ENCODE measurements around the gene SIAH1.

Gene SIAH1

DNA sequence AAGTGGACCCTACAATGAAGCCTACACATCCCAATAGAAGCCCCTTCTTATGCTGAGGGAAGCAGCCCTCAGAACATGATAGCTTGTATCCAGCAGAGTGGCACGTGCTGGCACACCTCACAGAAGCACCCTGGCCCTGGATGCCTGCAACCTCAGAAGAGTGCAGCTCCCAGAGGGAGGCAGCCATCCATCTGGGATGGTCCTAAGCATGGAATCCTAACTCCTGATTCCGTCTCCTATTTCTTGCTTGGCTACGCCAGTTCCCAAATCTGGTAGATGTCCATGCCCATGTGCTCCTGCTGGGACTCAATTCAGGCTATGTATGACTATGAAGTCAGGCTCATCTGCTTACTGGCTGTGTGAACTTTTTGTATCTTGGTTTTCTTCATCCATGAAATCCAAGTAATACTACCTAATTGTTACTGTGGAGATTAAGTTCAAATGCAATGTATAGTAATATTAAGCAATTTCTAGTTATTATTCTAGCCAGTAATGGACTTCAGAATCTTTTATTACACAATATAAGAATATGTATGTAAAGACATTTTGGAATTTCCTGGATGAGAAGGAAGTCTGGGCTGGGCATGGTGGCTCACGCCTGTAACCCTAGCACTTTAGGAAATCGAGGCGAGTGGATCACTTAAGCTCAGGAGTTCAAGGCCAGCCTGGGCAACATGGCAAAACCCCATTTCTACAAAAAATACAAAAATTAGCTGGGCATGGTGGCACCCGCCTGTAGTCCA, 32.4 kb downstream of the SIAH1 start:
- no peak for DNase-seq
- intact Hi-C loops (cut with DNase I) = loop anchor here (5.0 kb wide), 2 partner anchors 189 to 269 kb away; no protein-coding TSS in a partner anchor

DNA sequence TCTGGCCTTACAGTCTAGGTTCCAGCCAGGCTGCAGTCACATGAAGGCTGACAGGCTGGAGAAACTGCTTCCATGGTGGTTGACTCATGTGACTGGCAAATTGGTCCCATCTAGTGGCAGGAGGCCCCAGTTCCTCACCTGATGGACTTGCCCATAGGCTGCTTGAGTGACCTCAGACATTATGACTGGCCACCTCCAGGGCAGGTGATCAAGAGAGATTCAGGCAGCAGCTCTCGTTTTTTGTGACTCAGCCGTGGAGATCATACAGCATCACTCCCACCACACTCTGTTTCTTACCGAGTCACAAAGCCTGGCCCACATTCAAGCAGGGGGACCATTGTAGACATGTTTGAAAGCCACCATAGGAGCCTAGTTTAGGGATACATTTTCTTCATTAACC, 34.5 kb downstream of the SIAH1 start:
- no peak for DNase-seq
- intact Hi-C loops (cut with DNase I) = loop anchor here (5.0 kb wide), 2 partner anchors 192 to 272 kb away; no protein-coding TSS in a partner anchor

DNA sequence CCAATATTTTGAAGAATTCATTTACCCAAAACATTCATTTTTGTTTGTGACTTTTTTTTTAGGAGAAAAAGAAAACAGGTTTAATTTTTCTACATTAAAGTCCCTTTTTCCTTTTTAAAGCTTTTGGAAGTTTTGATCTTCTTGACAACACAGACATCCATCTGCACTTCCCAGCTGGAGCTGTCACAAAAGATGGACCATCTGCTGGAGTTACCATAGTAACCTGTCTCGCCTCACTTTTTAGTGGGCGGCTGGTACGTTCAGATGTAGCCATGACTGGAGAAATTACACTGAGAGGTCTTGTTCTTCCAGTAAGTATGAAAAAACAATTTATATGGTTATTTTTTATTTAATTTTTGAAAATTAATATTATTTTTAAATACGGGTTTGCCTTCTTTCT, 37.2 kb downstream of the SIAH1 start:
- peak in 22 of 42 donors; percentile 24 to 80 (median 40) for DNase-seq

DNA sequence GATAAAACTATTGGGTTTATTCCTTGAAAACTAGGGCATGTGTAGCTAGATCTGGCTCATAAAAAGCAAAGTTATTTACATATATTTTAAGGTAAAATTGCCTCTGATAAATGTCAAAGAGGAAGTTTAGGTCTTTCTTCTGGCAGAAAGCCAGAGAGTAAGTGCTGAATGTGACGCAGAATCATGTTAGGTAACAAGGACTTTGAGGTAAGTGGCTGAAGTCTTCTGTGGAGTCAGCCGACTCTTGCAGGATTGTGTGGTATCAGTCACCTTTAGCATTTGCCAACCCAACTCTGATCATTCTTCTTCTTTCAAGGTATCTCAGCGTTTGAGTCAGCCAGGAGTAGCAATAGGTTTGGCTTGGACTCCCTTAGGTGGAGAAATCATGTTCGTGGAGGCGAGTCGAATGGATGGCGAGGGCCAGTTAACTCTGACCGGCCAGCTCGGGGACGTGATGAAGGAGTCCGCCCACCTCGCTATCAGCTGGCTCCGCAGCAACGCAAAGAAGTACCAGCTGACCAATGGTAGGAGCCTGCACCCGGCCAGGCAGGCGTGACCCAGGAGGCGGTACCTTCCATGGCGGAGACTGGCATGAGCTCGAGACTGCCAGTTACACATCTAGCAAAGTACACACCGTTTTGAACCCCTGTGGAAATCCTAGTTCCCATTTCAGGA, 37.9 kb downstream of the SIAH1 start:
- DNase-seq = no peak

More for the DNA sequence above, 37.2 kb downstream of the SIAH1 start:
- intact Hi-C loops (cut with DNase I) = no loop called here

DNA sequence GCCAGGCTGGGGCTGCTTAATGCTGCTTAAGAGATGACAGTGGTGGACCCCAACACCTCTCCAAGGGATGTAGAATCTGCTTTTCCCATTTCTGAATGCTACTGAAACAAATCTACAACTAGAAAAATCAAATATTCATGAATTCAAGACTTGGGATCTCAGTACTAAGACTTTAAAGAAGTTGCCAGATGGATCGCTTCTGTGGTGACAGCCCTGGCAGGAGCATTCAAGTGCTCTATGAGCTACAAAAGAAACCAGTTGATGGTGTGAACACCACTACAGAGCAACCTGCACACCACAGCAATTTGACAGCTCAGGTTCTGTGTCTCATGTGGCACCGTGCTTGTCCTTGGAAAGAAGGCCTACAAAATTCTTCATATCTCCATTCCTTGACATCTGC, 42.6 kb downstream of the SIAH1 start:
- intact Hi-C loops (cut with DNase I) = no loop called here
- no peak for DNase-seq

More for the DNA sequence above, 37.9 kb downstream of the SIAH1 start:
- intact Hi-C loops (cut with DNase I) = no loop called here

DNA sequence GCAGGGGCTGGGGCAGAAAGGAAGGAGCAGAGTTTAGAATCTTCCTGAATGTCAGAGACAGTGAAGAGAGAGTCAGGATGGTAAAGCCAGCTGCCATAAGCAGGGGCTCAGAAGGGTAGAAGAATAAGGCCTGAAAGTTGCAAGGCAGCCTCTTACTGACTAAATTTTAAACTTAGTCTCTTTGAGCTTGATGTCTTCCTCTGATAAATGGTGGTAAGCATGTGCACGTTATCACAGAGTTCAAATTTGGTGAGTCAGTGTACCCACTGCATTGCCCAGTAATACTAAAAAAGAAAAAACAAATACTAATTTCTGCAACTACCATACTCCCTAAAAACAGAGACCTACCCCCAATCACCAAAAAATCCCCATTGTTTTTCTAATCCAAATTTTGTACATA, 45.2 kb downstream of the SIAH1 start:
- no peak for DNase-seq
- intact Hi-C loops (cut with DNase I) = no loop called here

- intact Hi-C loops (cut with DNase I) = no loop called here
- no peak for DNase-seq
Measured at GRCh38 chr16:48335961-48336360, 49.3 kb downstream of the SIAH1 start.

DNA sequence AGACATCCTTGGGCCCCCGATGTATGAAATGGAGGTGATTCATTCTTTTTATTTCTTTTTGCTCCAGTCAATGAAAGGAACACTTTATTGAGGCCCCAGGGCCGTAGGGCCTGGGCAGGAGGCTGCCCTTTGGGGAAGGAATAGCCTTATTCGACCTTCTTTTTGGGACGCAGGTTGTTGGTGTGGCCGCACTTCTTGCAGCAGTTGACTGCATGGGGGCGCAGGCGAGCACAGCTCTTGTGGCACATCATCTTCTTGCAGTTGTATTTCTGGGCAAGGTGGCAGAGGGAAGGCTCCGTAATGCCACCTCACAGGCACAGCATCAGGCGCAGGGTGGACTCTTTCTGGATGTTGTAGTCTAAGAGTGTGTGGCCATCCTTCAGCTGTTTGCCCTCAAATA, 50.9 kb downstream of the SIAH1 start:
- intact Hi-C loops (cut with DNase I) = no loop called here
- no peak for DNase-seq

DNA sequence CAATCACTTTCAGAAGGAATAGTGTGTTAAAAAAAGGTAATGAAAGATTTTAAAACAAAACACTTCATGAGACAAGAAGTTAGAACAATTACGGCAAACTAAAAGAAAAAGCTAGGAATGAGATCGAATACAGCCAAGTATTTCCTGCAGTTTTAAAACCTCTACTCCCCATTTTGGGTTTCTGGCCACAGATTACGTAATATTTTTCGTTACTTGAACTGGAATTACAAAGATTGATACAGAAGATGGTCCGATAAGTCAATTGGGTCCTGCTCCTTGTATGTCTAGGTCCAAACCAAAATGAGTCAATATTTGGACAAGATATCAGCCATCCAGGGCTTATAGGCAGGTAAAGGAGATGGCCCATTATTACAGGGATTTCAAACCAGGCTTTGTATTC, 52.2 kb downstream of the SIAH1 start:
- DNase-seq = no peak
- intact Hi-C loops (cut with DNase I) = no loop called here

DNA sequence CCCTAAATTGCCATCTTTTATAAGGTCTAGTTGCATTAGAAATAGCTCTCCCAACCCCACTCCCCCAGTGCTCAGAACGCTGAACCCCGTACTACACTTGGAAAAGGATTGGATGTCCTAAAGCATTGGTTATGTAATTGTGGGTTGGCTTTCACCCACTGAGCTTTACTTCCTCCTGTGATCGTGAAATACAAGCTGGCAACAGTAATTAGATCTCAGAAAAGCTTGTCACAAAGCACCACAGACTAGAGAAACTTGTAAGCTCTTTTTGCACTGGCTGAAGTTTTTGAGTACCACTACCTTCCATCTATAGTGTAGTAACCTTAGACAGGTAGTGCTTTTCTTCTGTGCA, 54.4 kb downstream of the SIAH1 start:
- intact Hi-C loops (cut with DNase I) = no loop called here
- DNase-seq = peak in 6 of 42 donors; percentile 23 to 64 (median 34)

- DNase-seq = no peak
- intact Hi-C loops (cut with DNase I) = no loop called here
Measured at GRCh38 chr16:48330189-48330840, 54.9 kb downstream of the SIAH1 start.

DNA sequence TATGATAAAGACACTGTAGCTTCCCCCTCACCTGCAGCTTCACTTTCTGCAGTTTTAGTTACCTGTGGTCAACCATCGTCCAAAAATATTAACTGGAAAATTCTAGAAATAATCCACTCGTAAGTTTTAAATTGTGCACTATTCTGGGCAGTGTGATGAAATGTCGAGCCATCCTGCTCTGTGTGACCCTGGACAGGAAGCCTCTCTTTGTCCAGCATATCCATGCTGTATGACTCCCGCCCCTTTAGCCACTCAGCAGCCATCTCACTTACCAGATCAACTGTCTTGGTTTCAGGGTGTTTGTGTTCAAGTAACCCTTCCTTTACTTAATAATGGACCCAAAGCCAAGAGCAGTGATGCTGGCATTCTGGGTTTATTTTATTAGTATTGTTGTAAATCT, 56.1 kb downstream of the SIAH1 start:
- DNase-seq = no peak
- intact Hi-C loops (cut with DNase I) = no loop called here

- intact Hi-C loops (cut with DNase I) = no loop called here
- DNase-seq = no peak
Measured at GRCh38 chr16:48326915-48327314, 58.3 kb downstream of the SIAH1 start.

DNA sequence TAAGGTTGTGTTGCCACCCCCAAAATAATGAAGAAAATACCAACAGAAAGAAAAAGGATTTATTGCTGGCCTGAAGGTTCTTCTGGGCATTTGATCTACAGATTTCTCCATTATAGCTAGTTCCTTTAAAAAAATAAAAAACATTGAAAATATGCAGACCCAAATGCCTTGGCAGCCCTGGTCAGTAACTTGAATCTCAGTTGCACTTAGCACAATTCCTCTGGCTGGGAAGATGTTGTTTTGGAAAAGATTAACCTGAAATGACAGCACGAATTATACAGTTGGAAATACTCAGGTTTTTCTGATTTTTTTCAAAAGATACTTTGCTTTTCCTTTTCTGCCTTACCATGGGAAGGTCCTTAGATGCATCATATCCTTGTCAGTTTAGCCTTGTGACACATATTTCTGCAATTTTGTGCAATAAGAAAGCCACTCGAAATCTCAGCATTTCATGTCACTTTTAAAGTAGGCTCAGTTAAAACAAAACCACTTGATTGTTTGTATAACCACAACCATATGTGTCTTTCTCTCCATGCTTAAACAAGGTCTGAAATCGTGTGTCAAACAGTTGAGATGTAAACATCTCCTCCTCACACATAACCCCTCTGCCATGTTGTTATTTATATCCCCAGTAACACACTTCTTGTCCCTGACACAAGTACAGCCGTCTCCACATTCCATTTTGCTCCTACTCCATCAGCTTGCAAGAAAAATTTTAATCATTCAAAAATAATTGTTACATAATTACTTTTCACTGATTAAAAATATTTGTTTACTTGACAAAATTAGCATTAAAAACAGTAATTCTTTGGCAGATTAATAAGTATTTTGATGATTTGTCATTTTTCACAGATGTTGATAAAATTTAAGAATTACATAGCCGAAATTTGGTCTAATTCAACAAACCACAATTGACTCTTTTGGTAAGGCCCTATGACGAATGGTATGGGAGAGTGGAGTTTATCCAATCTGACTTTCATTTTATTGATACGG, 61.1 kb downstream of the SIAH1 start:
- intact Hi-C loops (cut with DNase I) = no loop called here
- no peak for DNase-seq

DNA sequence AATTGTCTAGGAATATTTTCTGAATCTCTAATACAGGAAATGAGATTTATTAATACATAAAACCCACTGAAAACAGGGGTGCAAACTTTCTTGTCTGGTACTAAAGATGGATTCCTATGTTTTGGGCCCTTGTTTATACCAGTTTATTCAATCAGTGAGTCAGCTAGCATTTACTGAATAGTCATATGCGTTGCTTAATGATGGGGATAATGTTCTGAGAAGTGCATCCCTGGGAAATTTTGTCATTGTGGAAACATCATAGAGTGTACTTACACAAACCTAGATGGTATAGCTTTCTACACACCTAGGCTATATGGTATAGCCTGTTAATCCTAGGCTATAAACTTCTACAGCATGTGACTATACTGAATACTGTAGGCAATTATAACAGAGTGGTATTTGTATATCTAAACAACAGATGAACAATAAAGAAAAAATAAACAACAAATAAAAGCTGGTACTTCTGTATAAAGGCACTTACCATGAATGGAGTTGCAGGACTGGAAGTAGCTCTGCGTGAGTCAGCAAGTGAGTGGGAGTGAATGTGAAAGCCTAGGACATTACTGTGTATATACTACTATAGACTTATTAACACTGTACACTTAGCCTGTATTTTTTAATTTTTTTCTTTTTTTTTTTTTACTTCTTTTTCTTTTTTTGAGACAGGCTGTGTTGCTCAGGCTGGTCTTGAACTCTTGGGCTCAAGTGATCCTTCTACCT, 63.7 kb downstream of the SIAH1 start:
- peak in 6 of 42 donors; percentile 19 to 56 (median 38) for DNase-seq
- intact Hi-C loops (cut with DNase I) = no loop called here

GRCh38 chr16:48318630-48319029, 66.6 kb downstream of the SIAH1 start:
- intact Hi-C loops (cut with DNase I) = no loop called here
- peak in 9 of 42 donors; percentile 9 to 47 (median 24) for DNase-seq

- DNase-seq = no peak
- intact Hi-C loops (cut with DNase I) = no loop called here
Measured at GRCh38 chr16:48317614-48318315, 67.4 kb downstream of the SIAH1 start.

- intact Hi-C loops (cut with DNase I) = no loop called here
- no peak for DNase-seq
Measured at GRCh38 chr16:48317026-48317425, 68.2 kb downstream of the SIAH1 start.
